GM12873 (cell line): ENCODE data around the gene KIAA1217.

ENCODE experiments used
- TF ChIP-seq, protein P1 (sequence below): IDR thresholded peaks from 2 replicates; pipeline ENCODE4 v1.5.1; 2012; ENCODE audit warnings: low read depth, mild to moderate bottlenecking, moderate library complexity, low read length, control low read depth; ENCODE audit not compliant: insufficient read depth; ENCODE audit errors: missing control alignments

KIAA1217 gene

DNA sequence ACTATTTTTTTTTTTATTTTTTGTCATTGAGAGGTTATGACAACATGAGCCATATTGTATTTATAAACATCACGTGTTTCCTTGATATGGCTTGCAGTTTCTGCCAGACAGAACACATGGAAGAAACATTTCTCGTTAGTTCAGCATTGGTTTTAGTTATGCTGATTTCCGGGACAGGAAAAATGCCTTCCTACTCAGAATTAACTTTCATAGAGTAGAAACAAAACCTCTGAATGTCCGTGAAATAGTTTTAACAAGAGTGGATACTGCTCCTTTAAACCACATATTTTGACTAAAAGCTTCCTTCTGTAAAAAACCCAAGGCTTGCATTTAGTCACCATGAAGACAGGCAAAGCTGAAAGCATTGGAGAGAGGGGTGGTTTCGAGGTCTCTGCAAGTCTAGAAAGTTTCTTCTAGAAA lies 240.4 kb downstream of the KIAA1217 start:
- TF ChIP-seq, protein P1, sequence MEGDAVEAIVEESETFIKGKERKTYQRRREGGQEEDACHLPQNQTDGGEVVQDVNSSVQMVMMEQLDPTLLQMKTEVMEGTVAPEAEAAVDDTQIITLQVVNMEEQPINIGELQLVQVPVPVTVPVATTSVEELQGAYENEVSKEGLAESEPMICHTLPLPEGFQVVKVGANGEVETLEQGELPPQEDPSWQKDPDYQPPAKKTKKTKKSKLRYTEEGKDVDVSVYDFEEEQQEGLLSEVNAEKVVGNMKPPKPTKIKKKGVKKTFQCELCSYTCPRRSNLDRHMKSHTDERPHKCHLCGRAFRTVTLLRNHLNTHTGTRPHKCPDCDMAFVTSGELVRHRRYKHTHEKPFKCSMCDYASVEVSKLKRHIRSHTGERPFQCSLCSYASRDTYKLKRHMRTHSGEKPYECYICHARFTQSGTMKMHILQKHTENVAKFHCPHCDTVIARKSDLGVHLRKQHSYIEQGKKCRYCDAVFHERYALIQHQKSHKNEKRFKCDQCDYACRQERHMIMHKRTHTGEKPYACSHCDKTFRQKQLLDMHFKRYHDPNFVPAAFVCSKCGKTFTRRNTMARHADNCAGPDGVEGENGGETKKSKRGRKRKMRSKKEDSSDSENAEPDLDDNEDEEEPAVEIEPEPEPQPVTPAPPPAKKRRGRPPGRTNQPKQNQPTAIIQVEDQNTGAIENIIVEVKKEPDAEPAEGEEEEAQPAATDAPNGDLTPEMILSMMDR: no peak

DNA sequence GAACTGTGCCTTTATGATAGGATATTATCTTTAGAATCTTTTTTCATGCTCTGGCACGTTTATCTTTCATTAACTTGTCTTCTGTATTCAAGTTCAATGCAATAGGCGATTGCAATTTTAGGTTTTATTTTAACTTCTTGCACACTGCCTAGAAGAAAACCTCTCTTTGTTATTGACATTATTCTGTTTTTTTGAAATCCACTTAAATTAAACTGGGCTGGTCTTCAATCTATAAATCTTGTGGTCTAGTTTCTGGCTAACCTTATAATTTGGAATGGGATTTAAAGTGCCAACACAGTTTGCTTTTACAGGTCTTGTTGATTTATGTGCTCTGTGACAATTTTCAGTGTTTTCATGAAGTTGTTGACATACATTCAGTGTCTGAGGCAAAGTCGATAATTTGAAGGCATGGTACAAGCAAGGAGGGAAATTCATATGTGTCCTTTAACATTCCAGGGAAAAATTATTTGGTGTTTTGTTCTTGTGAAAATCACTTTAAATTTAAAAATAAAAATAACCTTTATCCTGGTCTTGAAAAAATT lies 240.9 kb downstream of the KIAA1217 start:
- TF ChIP-seq, protein P1: no peak

DNA sequence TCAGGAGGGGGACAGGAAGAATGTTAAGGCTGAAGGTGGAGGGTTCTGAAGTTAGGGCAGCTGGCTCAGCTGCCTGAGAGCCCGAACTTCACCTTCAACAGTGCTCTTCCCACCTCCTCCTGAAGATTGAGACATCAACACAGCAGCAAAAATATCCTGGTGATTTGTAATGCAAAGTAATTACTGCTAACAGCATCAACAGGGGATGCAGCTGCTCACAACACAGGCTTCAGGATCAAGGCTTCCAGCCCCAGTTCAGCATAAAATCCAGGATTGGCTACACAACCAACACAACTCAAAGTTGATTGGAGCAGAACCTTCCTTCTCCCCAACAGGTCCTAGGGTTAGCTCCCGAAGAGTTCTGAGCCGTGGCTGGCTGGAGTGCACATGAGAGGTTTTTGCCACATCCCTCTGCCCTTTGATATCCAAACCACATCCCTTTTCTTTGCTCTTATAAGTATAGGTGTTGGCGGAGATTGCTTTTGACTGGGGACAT lies 242.4 kb downstream of the KIAA1217 start:
- TF ChIP-seq, protein P1: no peak

DNA sequence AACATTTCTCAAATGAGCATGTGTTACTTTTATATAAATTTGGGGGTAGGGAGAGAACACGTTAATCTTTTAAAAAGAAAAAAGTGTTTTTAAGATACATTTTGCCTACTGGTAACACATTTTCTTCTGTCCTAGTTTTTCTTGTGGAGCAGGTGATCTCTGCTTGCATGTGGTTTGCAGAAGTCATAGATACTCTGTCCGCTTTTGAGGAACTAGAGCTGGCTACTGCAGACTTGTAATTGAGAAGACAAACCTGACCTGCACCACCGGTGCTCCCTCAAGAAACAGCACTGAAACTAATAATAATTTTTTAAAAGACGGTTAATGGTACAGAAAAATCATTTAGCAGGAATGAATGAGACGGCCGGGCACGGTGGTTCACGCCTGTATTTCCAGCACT lies 243.1 kb downstream of the KIAA1217 start:
- TF ChIP-seq, protein P1: no peak

DNA sequence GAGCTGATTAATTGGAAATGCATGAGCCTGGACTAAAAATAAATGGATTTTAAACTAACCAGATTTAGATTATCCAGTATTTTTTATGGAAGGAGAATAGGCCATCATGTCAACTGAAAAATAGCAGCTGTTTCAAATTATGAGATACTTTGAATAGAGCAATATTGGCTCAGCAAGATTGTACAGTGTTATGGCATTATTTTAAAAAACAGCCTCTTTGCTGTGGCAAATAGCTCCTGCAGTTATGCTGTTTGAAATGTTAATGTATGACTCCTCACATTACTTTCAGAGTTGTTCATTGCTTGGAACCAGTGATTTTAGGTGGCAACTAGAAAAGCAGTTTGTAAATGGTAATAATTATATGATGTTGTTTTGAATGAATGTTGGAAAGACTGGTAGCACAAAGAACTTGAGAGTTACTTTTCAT lies 244.5 kb downstream of the KIAA1217 start:
- TF ChIP-seq, protein P1: no peak

DNA sequence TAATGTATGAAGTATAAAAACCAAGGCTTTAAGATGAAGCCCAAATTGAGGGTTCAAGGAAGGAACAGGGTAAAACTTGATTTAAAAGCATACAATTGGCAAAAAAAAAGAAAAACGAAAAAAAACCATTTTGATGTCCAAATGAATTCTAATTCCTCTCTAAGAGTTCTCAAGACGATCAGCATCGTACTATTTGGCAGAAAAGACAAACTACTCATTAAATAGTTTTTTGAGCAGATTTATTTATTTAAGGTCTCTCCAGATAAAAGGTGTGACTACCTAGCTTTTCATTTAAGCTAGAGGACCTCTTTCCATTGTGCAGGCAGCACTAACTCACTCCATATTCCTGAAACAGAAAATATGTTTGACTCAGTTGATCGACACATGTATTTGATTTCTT lies 245.0 kb downstream of the KIAA1217 start:
- TF ChIP-seq, protein P1: no peak

DNA sequence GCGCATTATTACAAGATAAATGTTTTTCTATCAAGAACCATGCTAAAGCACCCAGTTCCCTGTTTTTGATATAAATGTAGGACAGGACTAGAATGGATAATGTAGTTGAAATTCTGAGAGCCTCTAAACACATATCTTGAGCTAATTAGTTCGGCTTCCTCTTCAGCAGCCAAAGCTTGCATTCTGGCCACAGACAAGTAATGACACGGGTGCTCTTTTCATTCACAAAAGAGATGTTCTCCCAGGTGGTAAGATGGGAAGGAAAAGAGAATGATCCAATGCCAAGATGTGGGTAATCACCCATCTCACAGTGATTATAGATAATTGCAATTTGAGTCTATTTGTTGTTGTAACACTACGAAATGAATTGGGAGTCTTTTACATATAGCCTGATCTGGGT lies 246.5 kb downstream of the KIAA1217 start:
- TF ChIP-seq, protein P1: no peak
